Mesenteric fat pad (tissue), 1 donor: ENCODE measurements around the gene ABTB1. TPM values are rescaled to one million over a fixed set of nuclear protein-coding genes. Genes with fewer than 3 reads are reported as not detected.

Experiments used
- DNase-seq: peaks from one replicate; pipeline ENCODE4 v3.0.0-alpha.2; 2020; ENCODE audit warnings: low spot score
- total RNA-seq: library from RNA; stranded (reverse); fragmentation: NEBNext Ultra II Directional; extraction: Animal tissue kit (Norgen Biotek cat#: 25700); gene quantifications from one replicate; pipeline ENCODE4 v1.2.1, GENCODE V29; 2021
- donor health status: DM: yes; HTN: yes; CAD: no.

ABTB1 gene
- total RNA-seq, 1 donor from 2014 or later: 34.8 TPM

- DNase-seq: peak; percentile 64
Observed at GRCh38 chr3:127647166-127647844, 25.4 kb upstream of the ABTB1 start.

- no peak for DNase-seq
Observed at GRCh38 chr3:127647845-127648204, 24.9 kb upstream of the ABTB1 start.

GRCh38 chr3:127650236-127650635 lies 22.5 kb upstream of the ABTB1 start:
- DNase-seq: peak; percentile 64

GRCh38 chr3:127651516-127652172 lies 21.1 kb upstream of the ABTB1 start:
- peak; percentile 41 for DNase-seq

- DNase-seq: peak; percentile 86
Observed at GRCh38 chr3:127652246-127652995, 20.3 kb upstream of the ABTB1 start.

- DNase-seq: peak; percentile 16
Observed at GRCh38 chr3:127654374-127654773, 18.4 kb upstream of the ABTB1 start.

GRCh38 chr3:127654993-127655392 lies 17.8 kb upstream of the ABTB1 start:
- peak; percentile 35 for DNase-seq

GRCh38 chr3:127655641-127656040 lies 17.1 kb upstream of the ABTB1 start:
- peak; percentile 43 for DNase-seq

- peak; percentile 24 for DNase-seq
Observed at GRCh38 chr3:127656906-127657305, 15.8 kb upstream of the ABTB1 start.

- DNase-seq: no peak
Observed at GRCh38 chr3:127658234-127658633, 14.5 kb upstream of the ABTB1 start.

GRCh38 chr3:127660621-127661251 lies 12.0 kb upstream of the ABTB1 start:
- DNase-seq: peak; percentile 51

- DNase-seq: peak; percentile 49
Observed at GRCh38 chr3:127661600-127661999, 11.2 kb upstream of the ABTB1 start.

- peak; percentile 49 for DNase-seq
Observed at GRCh38 chr3:127662001-127662469, 10.7 kb upstream of the ABTB1 start.

- DNase-seq: peak; percentile 6
Observed at GRCh38 chr3:127663151-127663550, 9.6 kb upstream of the ABTB1 start.

- DNase-seq: no peak
Observed at GRCh38 chr3:127665165-127665564, 7.6 kb upstream of the ABTB1 start.

- DNase-seq: peak; percentile 47
Observed at GRCh38 chr3:127665586-127665985, 7.2 kb upstream of the ABTB1 start.

GRCh38 chr3:127666676-127667075 lies 6.1 kb upstream of the ABTB1 start:
- peak; percentile 43 for DNase-seq

GRCh38 chr3:127667119-127667681 lies 5.6 kb upstream of the ABTB1 start:
- peak; percentile 77 for DNase-seq

GRCh38 chr3:127668906-127669305 lies 3.8 kb upstream of the ABTB1 start:
- peak; percentile 83 for DNase-seq

GRCh38 chr3:127669541-127670228 lies 3.1 kb upstream of the ABTB1 start:
- DNase-seq: peak; percentile 77

- peak; percentile 72 for DNase-seq
Observed at GRCh38 chr3:127670229-127670559, 2.6 kb upstream of the ABTB1 start.
